Measurements from ENCODE around the gene DNAJC22.
"Not testable (repeated sequence)": the region's sequence is repeated elsewhere in the genome, so short reads cannot be mapped to it uniquely, and the experiment has no call there.

DNAJC22 gene

GRCh38 chr12:49346659-49347310, at the start of gene DNAJC22:
Gene DNAJC22, plus strand, starts transcription at chr12:49346888. Its CDS starts 1,985 bp downstream, at chr12:49348873.
- peak; percentile 40 for DNase-seq

GRCh38 chr12:49297695-49298060, 49.0 kb upstream of the DNAJC22 start:
- DNase-seq, result no peak

- DNase-seq, result no peak
Measured at GRCh38 chr12:49298160-49298559, 48.5 kb upstream of the DNAJC22 start.

GRCh38 chr12:49301760-49302159, 44.9 kb upstream of the DNAJC22 start:
- no peak for DNase-seq

- peak; percentile 40 for DNase-seq
Measured at GRCh38 chr12:49304161-49304560, 42.5 kb upstream of the DNAJC22 start.

- DNase-seq, result no peak
Measured at GRCh38 chr12:49305762-49306510, 40.8 kb upstream of the DNAJC22 start.

GRCh38 chr12:49309386-49309785, 37.3 kb upstream of the DNAJC22 start:
- DNase-seq, result no peak

- DNase-seq, result not testable (repeated sequence)
Measured at GRCh38 chr12:49310451-49311000, 36.2 kb upstream of the DNAJC22 start.

- no peak for DNase-seq
Measured at GRCh38 chr12:49314811-49315210, 31.9 kb upstream of the DNAJC22 start.

GRCh38 chr12:49317118-49317517, 29.6 kb upstream of the DNAJC22 start:
- not testable (repeated sequence) for DNase-seq

GRCh38 chr12:49320411-49321103, 26.1 kb upstream of the DNAJC22 start:
- DNase-seq, result not testable (repeated sequence)

- DNase-seq, result no peak
Measured at GRCh38 chr12:49322367-49322707, 24.4 kb upstream of the DNAJC22 start.

- DNase-seq, result peak; percentile 99
Measured at GRCh38 chr12:49322708-49323523, 23.8 kb upstream of the DNAJC22 start, which contains the start of gene TROAP. Gene TROAP, plus strand, starts transcription at chr12:49323255. Its CDS starts 354 bp downstream, at chr12:49323609.

GRCh38 chr12:49323524-49324097, 23.1 kb upstream of the DNAJC22 start:
- DNase-seq, result no peak

- DNase-seq, result no peak
Measured at GRCh38 chr12:49325606-49326005, 21.1 kb upstream of the DNAJC22 start.

- DNase-seq, result no peak
Measured at GRCh38 chr12:49327368-49327767, 19.3 kb upstream of the DNAJC22 start.

- no peak for DNase-seq
Measured at GRCh38 chr12:49327887-49328286, 18.8 kb upstream of the DNAJC22 start.

GRCh38 chr12:49328816-49329215, 17.9 kb upstream of the DNAJC22 start:
- DNase-seq, result no peak

GRCh38 chr12:49330032-49330619, 16.6 kb upstream of the DNAJC22 start:
- no peak for DNase-seq

- no peak for DNase-seq
Measured at GRCh38 chr12:49330631-49331379, 15.9 kb upstream of the DNAJC22 start.
